Measurements from ENCODE around the gene STX12.
A peak's percentile ranks its signal among the peaks of the same experiment; 100 is the strongest.
"Not testable (repeated sequence)": the region's sequence is repeated elsewhere in the genome, so short reads cannot be mapped to it uniquely, and the experiment has no call there.

The STX12 gene

GRCh38 chr1:27776276-27776675 lies 3.3 kb downstream of the STX12 start:
- DNase-seq: not testable (repeated sequence)

GRCh38 chr1:27778056-27778455 lies 5.0 kb downstream of the STX12 start:
- no peak for DNase-seq

- no peak for DNase-seq
These were observed 6.1 kb downstream of the STX12 start for GRCh38 chr1:27779122-27779521.

GRCh38 chr1:27782950-27783349 lies 9.9 kb downstream of the STX12 start:
- DNase-seq: no peak

- no peak for DNase-seq
These were observed 11.7 kb downstream of the STX12 start for GRCh38 chr1:27784700-27785099.

GRCh38 chr1:27785781-27786455 lies 12.9 kb downstream of the STX12 start:
- DNase-seq: no peak

GRCh38 chr1:27787895-27788294 lies 14.9 kb downstream of the STX12 start:
- no peak for DNase-seq

GRCh38 chr1:27789540-27790041 lies 16.6 kb downstream of the STX12 start:
- DNase-seq: peak; percentile 67

- DNase-seq: not testable (repeated sequence)
These were observed 17.3 kb downstream of the STX12 start for GRCh38 chr1:27790270-27790669.

GRCh38 chr1:27795601-27796000 lies 22.6 kb downstream of the STX12 start:
- DNase-seq: no peak

GRCh38 chr1:27804791-27805190 lies 31.8 kb downstream of the STX12 start:
- no peak for DNase-seq

- DNase-seq: no peak
These were observed 33.7 kb downstream of the STX12 start for GRCh38 chr1:27806758-27807157.

- no peak for DNase-seq
These were observed 34.4 kb downstream of the STX12 start for GRCh38 chr1:27807385-27807784.

GRCh38 chr1:27808131-27808530 lies 35.1 kb downstream of the STX12 start:
- not testable (repeated sequence) for DNase-seq

GRCh38 chr1:27809883-27810282 lies 36.9 kb downstream of the STX12 start:
- DNase-seq: no peak

- no peak for DNase-seq
These were observed 38.9 kb downstream of the STX12 start for GRCh38 chr1:27811741-27812500.

GRCh38 chr1:27816921-27817630 lies 44.1 kb downstream of the STX12 start:
- no peak for DNase-seq

- no peak for DNase-seq
These were observed 48.8 kb downstream of the STX12 start for GRCh38 chr1:27821761-27822315.

- no peak for DNase-seq
These were observed 50.8 kb downstream of the STX12 start for GRCh38 chr1:27823784-27824183.

GRCh38 chr1:27824411-27824810 lies 51.4 kb downstream of the STX12 start:
- no peak for DNase-seq

- not testable (repeated sequence) for DNase-seq
These were observed 56.4 kb downstream of the STX12 start for GRCh38 chr1:27829339-27829960.

- DNase-seq: peak; percentile 97
These were observed 57.8 kb downstream of the STX12 start, which contains the start of gene PPP1R8 for GRCh38 chr1:27830621-27831440. Gene PPP1R8 (plus strand): TSS chr1:27830782. CDS start chr1:27830836, 54 bp downstream.

Data from NCI-H2227 treated with DMSO at 0.1 percent for 48 hours (cell line).